ENCODE data around the gene SLC35F3. TPM values are rescaled to one million over a fixed set of nuclear protein-coding genes. Genes with fewer than 3 reads are reported as not detected.
"Not testable (repeated sequence)": the region's sequence is repeated elsewhere in the genome, so short reads cannot be mapped to it uniquely, and the experiment has no call there.

Gene SLC35F3
- total and polyA plus RNA-seq, 4 donors = 3.5 to 13.5 (median 11.9) TPM

- DNase-seq (ENCODE audit: low read depth in 4 of 6, low spot score in 6 of 6) = no peak
- Histone ChIP-seq H3K27me3 (ENCODE audit: control insufficient read depth, insufficient read depth, low read length) (no peaks in the 10 kb centered on the region), H3K36me3 (ENCODE audit: control insufficient read depth, insufficient read depth, low read length) (no peaks in the 10 kb centered on the region), H3K9me3 (ENCODE audit: control insufficient read depth, insufficient read depth, low read length) (peaks cover 12% of the 10 kb centered on the region), H3K4me3 (ENCODE audit: low read depth, low read length) (no peak overlapping the region), H3K27ac (ENCODE audit: low read depth, low read length) (no peak overlapping the region), H3K4me1 (ENCODE audit: control insufficient read depth, insufficient read depth, low read length) (no peaks in the 10 kb centered on the region)
- no CpG with 5 or more reads among the region's 2 CpGs for WGBS (ENCODE audit: insufficient coverage)
These were observed 431.9 kb downstream of the SLC35F3 start for GRCh38 chr1:234336359-234336758.

GRCh38 chr1:234337233-234337632 is 432.8 kb downstream of the SLC35F3 start:
- DNase-seq (ENCODE audit: low read depth in 4 of 6, low spot score in 6 of 6) = no peak
- WGBS (ENCODE audit: insufficient coverage) = no CpG with 5 or more reads among the region's 1 CpG
- H3K27me3 ChIP-seq (ENCODE audit: control insufficient read depth, insufficient read depth, low read length) = no peaks in the 10 kb centered on the region
- H3K4me1 ChIP-seq (ENCODE audit: control insufficient read depth, insufficient read depth, low read length) = no peaks in the 10 kb centered on the region
- H3K27ac ChIP-seq (ENCODE audit: low read depth, low read length) = no peak overlapping the region
- no peak overlapping the region for H3K4me3 ChIP-seq (ENCODE audit: low read depth, low read length)
- H3K9me3 ChIP-seq (ENCODE audit: control insufficient read depth, insufficient read depth, low read length) = peaks cover 12% of the 10 kb centered on the region
- no peaks in the 10 kb centered on the region for H3K36me3 ChIP-seq (ENCODE audit: control insufficient read depth, insufficient read depth, low read length)

DNA sequence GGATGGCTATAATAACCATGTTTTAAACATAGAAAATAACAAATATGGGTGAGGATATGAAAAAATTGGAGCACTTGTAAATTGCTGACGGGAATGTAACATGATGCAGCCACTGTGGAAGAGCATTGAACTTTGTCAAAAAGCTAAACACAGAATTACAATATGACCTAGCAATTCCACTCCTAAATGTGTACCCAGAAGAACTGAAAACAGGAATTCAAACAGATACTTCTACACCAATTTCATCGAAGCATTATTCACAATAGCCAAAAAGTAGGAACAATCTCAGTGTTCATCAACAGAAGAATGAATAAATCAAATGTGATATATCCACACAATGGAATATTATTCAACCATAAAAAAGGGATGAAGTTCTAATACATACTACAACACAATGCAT is 436.1 kb downstream of the SLC35F3 start:
- no peaks in the 10 kb centered on the region for H3K36me3 ChIP-seq (ENCODE audit: control insufficient read depth, insufficient read depth, low read length)
- no peaks in the 10 kb centered on the region for H3K27me3 ChIP-seq (ENCODE audit: control insufficient read depth, insufficient read depth, low read length)
- DNase-seq (ENCODE audit: low read depth in 4 of 6, low spot score in 6 of 6) = no peak
- no CpG with 5 or more reads among the region's 2 CpGs for WGBS (ENCODE audit: insufficient coverage)
- H3K27ac ChIP-seq (ENCODE audit: low read depth, low read length) = no peak overlapping the region
- no peaks in the 10 kb centered on the region for H3K4me1 ChIP-seq (ENCODE audit: control insufficient read depth, insufficient read depth, low read length)
- no peak overlapping the region for H3K4me3 ChIP-seq (ENCODE audit: low read depth, low read length)
- peaks cover 12% of the 10 kb centered on the region for H3K9me3 ChIP-seq (ENCODE audit: control insufficient read depth, insufficient read depth, low read length)

DNA sequence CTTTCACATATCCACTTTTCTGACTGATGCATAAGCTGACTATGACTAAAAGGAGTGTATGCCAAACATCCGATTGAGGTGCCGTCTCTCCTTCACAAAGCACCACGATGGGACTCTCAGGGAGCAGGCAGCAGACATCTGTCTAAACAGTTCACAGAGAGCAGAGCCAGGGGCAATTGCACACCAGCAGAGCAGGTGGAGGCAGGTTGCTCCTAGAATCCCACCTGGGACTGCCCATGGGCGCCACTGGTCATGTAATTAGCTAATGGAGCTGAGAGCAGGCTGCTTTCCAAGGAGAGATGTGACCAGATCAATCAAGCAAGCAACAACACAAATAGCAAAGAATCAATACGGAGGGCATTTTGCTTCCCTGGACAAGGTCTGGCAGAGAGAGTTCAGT is 438.3 kb downstream of the SLC35F3 start:
- WGBS (ENCODE audit: insufficient coverage) = 73% methylated on average over 3 of the region's 5 CpGs
- no peaks in the 10 kb centered on the region for H3K4me1 ChIP-seq (ENCODE audit: control insufficient read depth, insufficient read depth, low read length)
- peaks cover 6% of the 10 kb centered on the region for H3K9me3 ChIP-seq (ENCODE audit: control insufficient read depth, insufficient read depth, low read length)
- no peak overlapping the region for H3K27ac ChIP-seq (ENCODE audit: low read depth, low read length)
- H3K36me3 ChIP-seq (ENCODE audit: control insufficient read depth, insufficient read depth, low read length) = no peaks in the 10 kb centered on the region
- H3K4me3 ChIP-seq (ENCODE audit: low read depth, low read length) = no peak overlapping the region
- peak in 1 of 6 donors; percentile 7 for DNase-seq (ENCODE audit: low read depth in 4 of 6, low spot score in 6 of 6)
- no peaks in the 10 kb centered on the region for H3K27me3 ChIP-seq (ENCODE audit: control insufficient read depth, insufficient read depth, low read length)

- Histone ChIP-seq H3K27ac (ENCODE audit: low read depth, low read length) (no peak overlapping the region), H3K27me3 (ENCODE audit: control insufficient read depth, insufficient read depth, low read length) (no peaks in the 10 kb centered on the region), H3K36me3 (ENCODE audit: control insufficient read depth, insufficient read depth, low read length) (no peaks in the 10 kb centered on the region), H3K4me3 (ENCODE audit: low read depth, low read length) (no peak overlapping the region), H3K9me3 (ENCODE audit: control insufficient read depth, insufficient read depth, low read length) (peaks cover 4% of the 10 kb centered on the region), H3K4me1 (ENCODE audit: control insufficient read depth, insufficient read depth, low read length) (no peaks in the 10 kb centered on the region)
- WGBS (ENCODE audit: insufficient coverage) = 100% methylated on average over 1 of the region's 1 CpG
- DNase-seq (ENCODE audit: low read depth in 4 of 6, low spot score in 6 of 6) = no peak
These were observed 440.8 kb downstream of the SLC35F3 start for GRCh38 chr1:234345237-234345636.

GRCh38 chr1:234348964-234349363 is 444.5 kb downstream of the SLC35F3 start:
- no peaks in the 10 kb centered on the region for H3K4me1 ChIP-seq (ENCODE audit: control insufficient read depth, insufficient read depth, low read length)
- H3K36me3 ChIP-seq (ENCODE audit: control insufficient read depth, insufficient read depth, low read length) = no peaks in the 10 kb centered on the region
- WGBS (ENCODE audit: insufficient coverage) = 93% methylated on average over 3 of the region's 4 CpGs
- H3K27me3 ChIP-seq (ENCODE audit: control insufficient read depth, insufficient read depth, low read length) = no peaks in the 10 kb centered on the region
- H3K27ac ChIP-seq (ENCODE audit: low read depth, low read length) = no peak overlapping the region
- DNase-seq (ENCODE audit: low read depth in 4 of 6, low spot score in 6 of 6) = no peak
- H3K4me3 ChIP-seq (ENCODE audit: low read depth, low read length) = no peak overlapping the region
- H3K9me3 ChIP-seq (ENCODE audit: control insufficient read depth, insufficient read depth, low read length) = no peaks in the 10 kb centered on the region

DNA sequence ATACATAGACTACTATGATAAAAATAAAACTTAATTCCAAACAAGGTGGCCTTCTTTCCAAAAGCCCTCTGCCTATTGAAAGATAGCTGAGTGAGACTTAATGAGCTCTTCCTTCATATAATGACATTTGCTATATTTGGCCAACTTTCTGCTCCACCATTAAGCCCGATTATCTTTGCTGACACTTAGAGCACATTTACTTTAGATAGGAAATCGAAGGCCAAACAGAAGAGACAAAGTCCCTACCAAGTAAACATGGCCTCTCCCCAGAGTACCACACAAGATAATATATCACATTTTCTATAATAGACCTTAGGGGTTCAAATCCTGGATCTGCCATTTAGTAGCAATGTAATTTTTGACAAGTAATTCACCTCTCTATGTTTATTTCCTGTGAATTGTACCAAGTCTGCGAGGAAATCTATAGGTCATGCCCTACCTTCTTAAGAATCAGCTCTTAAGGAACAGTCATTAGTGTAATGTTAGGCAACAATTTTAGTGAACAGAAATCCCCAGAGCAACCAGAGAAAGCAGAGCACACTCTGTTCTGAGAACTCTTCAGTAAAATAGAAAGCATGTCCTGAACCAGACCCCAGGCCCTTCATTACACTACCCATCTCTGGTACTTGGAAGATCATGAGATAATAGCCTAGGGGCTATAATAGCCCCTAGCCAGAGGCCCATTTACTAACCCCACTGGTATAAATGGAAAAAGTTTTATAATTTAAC is 451.5 kb downstream of the SLC35F3 start:
- no peak overlapping the region for H3K4me3 ChIP-seq (ENCODE audit: low read depth, low read length)
- no peaks in the 10 kb centered on the region for H3K36me3 ChIP-seq (ENCODE audit: control insufficient read depth, insufficient read depth, low read length)
- peaks cover 3% of the 10 kb centered on the region for H3K4me1 ChIP-seq (ENCODE audit: control insufficient read depth, insufficient read depth, low read length)
- no peak for DNase-seq (ENCODE audit: low read depth in 4 of 6, low spot score in 6 of 6)
- WGBS (ENCODE audit: insufficient coverage) = 83% methylated on average over 1 of the region's 3 CpGs
- no peaks in the 10 kb centered on the region for H3K9me3 ChIP-seq (ENCODE audit: control insufficient read depth, insufficient read depth, low read length)
- H3K27me3 ChIP-seq (ENCODE audit: control insufficient read depth, insufficient read depth, low read length) = no peaks in the 10 kb centered on the region
- no peak overlapping the region for H3K27ac ChIP-seq (ENCODE audit: low read depth, low read length)

- not testable (repeated sequence) for H3K27ac ChIP-seq (ENCODE audit: low read depth, low read length)
- peak overlapping the region; percentile 24 for H3K4me3 ChIP-seq (ENCODE audit: low read depth, low read length)
- peak in 2 of 6 donors; percentile 15 to 84 for DNase-seq (ENCODE audit: low read depth in 4 of 6, low spot score in 6 of 6)
These were observed 452.3 kb downstream of the SLC35F3 start for GRCh38 chr1:234356615-234357269.

GRCh38 chr1:234357831-234358230 is 453.4 kb downstream of the SLC35F3 start:
- no peaks in the 10 kb centered on the region for H3K27me3 ChIP-seq (ENCODE audit: control insufficient read depth, insufficient read depth, low read length)
- no peak overlapping the region for H3K4me3 ChIP-seq (ENCODE audit: low read depth, low read length)
- peaks cover 3% of the 10 kb centered on the region for H3K4me1 ChIP-seq (ENCODE audit: control insufficient read depth, insufficient read depth, low read length)
- no peaks in the 10 kb centered on the region for H3K36me3 ChIP-seq (ENCODE audit: control insufficient read depth, insufficient read depth, low read length)
- DNase-seq (ENCODE audit: low read depth in 4 of 6, low spot score in 6 of 6) = no peak
- no peak overlapping the region for H3K27ac ChIP-seq (ENCODE audit: low read depth, low read length)
- no peaks in the 10 kb centered on the region for H3K9me3 ChIP-seq (ENCODE audit: control insufficient read depth, insufficient read depth, low read length)

More at GRCh38 chr1:234356615-234357269, 452.3 kb downstream of the SLC35F3 start:
- not testable (repeated sequence) for H3K27me3 ChIP-seq (ENCODE audit: control insufficient read depth, insufficient read depth, low read length); H3K36me3 ChIP-seq (ENCODE audit: control insufficient read depth, insufficient read depth, low read length); H3K4me1 ChIP-seq (ENCODE audit: control insufficient read depth, insufficient read depth, low read length); H3K9me3 ChIP-seq (ENCODE audit: control insufficient read depth, insufficient read depth, low read length)
- WGBS (ENCODE audit: insufficient coverage) = 43% methylated on average over 31 of the region's 35 CpGs

DNA sequence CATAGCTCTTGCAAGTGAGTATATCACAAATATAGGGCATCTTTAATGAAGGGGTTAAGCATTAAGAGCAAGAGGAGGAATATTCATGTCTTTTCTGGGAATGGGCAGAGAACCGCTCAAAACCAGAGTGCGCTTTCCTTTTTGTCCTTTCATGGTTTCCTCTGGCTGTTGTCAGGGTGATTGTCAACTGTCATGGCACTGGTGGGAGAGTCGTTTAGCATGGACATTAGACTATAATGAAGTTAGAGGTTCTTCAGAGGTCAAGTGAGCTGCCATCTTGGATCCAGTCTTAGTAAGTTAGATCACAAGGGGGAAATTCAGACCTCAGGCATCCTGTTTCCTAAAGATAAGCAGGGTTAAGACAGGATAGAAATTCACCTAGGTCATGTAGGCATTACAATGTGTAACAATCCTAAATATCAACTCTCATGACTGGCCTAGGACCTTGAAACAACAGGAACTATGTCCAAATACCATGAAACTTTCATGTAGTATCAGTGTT is 456.7 kb downstream of the SLC35F3 start:
- Histone ChIP-seq H3K4me3 (ENCODE audit: low read depth, low read length) (no peak overlapping the region), H3K27ac (ENCODE audit: low read depth, low read length) (no peak overlapping the region), H3K36me3 (ENCODE audit: control insufficient read depth, insufficient read depth, low read length) (no peaks in the 10 kb centered on the region), H3K27me3 (ENCODE audit: control insufficient read depth, insufficient read depth, low read length) (no peaks in the 10 kb centered on the region), H3K9me3 (ENCODE audit: control insufficient read depth, insufficient read depth, low read length) (no peaks in the 10 kb centered on the region), H3K4me1 (ENCODE audit: control insufficient read depth, insufficient read depth, low read length) (peaks cover 3% of the 10 kb centered on the region)
- no peak for DNase-seq (ENCODE audit: low read depth in 4 of 6, low spot score in 6 of 6)
- WGBS (ENCODE audit: insufficient coverage) = 66% methylated on average over 3 of the region's 3 CpGs
